CD4-positive, alpha-beta T cell treated with Interleukin-2 at 100 ng/mL for 4 hours (primary cell): ENCODE results near the gene PKHD1.

Source experiments
- DNase-seq: peaks from one replicate; pipeline ENCODE4 v3.0.0-alpha.2; 2020; ENCODE audit warnings: low spot score

Gene PKHD1, protein sequence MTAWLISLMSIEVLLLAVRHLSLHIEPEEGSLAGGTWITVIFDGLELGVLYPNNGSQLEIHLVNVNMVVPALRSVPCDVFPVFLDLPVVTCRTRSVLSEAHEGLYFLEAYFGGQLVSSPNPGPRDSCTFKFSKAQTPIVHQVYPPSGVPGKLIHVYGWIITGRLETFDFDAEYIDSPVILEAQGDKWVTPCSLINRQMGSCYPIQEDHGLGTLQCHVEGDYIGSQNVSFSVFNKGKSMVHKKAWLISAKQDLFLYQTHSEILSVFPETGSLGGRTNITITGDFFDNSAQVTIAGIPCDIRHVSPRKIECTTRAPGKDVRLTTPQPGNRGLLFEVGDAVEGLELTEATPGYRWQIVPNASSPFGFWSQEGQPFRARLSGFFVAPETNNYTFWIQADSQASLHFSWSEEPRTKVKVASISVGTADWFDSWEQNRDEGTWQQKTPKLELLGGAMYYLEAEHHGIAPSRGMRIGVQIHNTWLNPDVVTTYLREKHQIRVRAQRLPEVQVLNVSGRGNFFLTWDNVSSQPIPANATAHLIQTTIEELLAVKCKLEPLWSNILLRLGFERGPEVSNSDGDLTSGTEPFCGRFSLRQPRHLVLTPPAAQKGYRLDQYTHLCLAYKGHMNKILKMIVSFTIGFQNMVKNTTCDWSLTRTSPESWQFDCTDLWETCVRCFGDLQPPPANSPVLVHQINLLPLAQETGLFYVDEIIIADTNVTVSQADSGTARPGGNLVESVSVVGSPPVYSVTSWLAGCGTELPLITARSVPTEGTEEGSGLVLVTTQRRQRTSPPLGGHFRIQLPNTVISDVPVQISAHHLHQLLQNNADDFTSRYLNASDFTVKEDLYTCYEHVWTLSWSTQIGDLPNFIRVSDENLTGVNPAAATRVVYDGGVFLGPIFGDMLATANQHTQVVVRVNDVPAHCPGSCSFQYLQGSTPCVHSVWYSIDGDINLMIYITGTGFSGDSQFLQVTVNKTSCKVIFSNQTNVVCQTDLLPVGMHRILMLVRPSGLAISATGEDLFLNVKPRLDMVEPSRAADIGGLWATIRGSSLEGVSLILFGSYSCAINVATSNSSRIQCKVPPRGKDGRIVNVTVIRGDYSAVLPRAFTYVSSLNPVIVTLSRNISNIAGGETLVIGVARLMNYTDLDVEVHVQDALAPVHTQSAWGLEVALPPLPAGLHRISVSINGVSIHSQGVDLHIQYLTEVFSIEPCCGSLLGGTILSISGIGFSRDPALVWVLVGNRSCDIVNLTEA (N-terminal part only)

DNA sequence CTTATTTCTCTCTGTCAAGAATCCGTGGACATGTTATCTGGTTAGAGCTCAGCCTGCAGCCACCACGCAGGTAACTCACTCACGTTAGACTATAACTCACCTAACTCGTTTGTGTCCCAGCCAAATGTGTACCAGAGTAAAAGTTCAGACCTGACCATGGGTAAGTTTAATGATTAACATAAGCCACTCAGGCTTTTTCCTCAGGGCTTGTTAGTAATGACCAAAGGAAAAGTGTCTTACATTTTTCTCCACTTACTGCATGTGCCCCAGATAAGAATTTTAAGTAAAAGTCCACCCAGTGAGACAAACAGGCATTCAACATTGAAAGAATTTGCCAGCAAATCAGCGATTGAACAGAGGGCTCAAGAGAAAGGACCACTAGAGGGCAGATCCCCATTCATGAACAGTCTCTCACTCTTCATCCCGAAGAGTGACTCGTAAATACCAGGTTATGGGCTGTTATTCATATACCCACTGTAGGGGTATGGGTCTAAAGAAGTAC is at the start of gene PKHD1:
TSS of gene PKHD1 (minus strand) at position 116 of the 502 bp plus-strand sequence. CDS start 2,680 bp downstream, outside the sequence.
- DNase-seq: no peak

DNA sequence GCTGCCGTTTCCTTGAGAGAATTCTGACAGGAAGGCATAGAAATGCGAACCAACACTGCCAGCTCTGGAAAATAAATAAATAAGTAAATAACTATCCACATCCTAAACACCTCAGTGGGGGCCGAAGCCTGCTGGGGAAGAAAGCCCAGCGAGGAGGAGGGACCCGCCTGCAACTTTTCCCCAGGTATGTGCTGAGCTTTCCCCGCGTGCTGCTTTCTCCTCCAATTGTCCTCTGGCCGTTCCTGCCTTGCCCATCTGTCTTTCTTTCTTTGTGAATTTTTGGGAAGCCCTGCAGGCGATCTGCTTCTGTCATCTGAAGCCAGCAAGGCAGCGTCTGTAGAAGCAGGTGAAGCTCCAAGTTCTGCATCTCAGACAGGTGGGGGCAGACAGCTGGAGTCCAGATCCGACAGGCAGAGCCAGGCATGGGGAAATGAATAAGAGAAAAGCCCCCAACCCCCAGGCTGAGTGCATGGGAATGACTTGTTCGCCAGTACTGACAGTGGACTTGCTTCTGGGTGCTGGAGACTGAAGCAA is 49.6 kb upstream of the PKHD1 start:
- no peak for DNase-seq

DNA sequence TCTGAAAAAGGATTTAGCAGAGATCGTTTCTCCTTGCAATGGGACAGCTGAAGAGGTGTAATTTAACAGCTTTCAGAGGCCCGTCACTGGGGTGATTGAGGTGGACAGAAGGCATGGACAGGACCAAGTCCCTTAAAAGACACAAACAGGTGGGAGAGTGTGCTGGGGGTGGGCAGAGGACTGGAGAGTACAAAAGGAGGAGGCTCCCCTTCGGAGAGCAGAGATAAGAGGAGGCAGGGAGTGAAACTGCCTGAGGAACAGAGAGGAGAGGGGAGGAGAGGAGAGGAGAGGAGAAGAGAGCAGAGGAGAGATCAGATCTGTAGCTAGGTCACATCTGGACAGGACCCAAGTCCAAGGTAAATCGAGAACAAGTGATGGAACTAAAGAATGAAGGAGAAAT is 48.6 kb upstream of the PKHD1 start:
- no peak for DNase-seq

DNA sequence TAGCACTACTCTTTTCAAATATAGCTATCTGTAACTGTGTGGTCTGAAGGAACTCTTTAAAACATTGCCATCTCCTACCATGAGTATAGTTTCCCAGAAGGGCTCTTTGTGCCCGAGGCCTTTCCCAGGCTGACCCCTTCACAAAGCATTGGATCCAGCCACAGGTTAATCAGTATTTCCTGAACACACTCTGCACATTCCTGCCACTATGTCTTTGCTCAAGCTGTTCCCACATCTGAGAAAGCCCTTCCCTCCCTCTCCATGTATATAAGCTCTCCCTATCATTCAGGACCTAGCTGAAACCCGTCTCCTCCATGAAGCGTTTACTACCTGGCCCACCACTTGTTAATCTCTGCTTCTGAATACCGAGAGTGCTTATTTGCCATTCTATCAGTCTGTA is 47.8 kb upstream of the PKHD1 start:
- no peak for DNase-seq

DNA sequence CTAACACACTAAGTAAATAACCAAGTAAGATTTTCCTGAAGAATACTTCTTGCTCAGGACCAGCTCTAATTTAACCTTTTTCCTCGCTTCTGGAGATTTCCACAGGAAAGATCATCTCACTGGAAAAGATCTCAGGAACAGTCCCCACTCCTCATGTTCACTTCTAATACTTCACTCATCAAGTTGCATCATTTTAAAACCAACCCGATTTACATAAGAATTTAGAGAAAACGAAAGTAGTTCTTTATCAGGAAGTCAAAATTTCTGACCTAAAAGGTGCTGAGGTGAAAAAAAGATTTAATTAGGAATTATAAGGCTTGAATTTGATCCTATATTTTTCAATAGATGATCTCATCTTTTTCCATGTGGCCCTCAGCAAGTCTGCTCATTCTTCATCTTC is 46.6 kb upstream of the PKHD1 start:
- DNase-seq: no peak

DNA sequence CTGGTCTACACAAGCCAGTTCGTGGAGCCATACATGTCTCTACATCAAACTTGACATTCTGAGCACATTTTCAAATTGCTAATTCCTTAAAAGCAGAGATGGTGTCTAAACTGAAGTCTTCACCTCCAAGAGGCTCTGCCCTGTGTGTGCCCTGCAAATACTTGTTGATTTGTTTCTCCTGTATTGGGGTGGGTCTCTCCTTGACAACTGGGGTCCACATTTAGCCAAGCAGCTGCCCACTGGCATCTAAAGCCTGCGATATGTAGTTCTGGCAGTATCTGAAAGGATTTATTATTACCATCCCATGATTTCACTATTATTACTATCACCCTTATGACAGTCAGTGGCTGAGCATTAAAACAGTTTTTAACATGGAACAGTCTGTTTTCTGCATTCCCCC is 45.9 kb upstream of the PKHD1 start:
- DNase-seq: no peak

DNA sequence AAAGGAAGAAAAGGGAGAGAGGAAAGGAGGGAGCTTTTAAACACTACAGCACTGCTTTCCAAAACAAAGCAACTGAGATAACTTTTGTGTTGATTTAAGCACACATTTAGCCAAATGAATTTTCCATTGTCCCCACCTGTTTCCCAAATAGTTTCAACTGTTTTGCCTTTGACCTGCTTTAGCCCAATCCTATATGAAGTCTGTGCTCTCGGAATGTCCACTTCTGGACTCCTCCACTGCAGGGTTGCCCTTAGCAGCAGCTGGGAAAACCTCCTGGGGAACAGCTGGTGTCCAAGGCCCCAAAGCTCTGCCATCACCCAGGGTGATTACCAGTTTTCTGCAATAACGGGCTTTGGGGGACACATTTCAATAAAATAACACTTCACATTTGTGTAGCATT is 44.9 kb upstream of the PKHD1 start:
- DNase-seq: no peak

DNA sequence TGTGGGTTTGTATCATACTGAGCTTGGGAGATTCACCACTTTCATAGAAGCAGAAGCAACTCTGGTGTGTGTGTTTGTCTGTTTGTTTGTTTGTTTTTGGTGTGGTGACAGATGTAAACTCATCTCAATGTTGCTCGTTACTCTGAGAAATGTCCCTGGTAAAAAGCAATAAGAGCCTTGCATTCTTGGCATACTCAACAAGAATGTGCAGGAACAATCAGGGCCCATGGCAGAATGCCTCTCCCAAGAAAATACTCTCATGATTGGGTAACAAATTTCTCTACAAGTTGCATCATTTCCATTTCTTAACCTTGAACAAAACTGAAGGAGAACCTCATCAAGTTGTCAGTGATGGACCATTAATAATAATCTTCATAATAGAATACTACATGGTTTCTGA is 43.0 kb upstream of the PKHD1 start:
- DNase-seq: no peak

DNA sequence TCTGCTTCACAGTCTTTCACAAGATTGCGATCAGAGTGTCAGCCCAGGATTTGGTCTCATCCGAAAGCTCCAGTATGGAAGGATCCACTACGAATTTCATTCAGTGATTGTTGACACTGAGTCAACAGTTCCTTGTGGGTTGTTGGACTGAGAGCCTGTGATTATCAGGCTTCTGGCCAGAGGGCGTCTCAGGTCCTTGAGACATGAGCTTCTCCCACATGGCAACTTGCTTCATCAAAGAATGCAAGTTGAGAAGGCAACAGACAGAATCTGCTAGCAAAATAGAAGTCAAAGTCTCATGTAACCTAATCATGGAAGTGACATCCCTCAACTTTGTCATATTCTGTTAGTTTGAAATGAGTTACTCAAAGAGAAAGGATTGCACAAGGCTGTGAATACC is 40.5 kb upstream of the PKHD1 start:
- DNase-seq: no peak

DNA sequence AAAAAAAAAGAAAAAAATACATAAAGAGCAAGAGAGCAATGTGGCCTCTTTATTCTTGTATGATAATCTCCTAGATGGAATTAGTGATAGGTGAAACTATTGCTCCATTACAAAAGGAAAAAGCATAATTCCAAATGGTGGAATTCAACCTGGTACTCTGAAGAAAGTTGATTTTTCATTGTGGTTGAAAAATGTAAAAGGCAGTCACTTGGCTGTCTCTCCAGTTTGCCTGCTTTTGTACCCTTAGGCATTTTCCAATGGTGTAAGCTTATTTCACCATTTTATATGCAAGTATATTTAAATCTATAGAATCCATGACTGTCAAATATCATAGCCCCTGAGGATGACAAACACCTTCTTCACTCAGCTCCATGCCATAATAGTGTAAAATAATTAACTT is 38.8 kb upstream of the PKHD1 start:
- no peak for DNase-seq

DNA sequence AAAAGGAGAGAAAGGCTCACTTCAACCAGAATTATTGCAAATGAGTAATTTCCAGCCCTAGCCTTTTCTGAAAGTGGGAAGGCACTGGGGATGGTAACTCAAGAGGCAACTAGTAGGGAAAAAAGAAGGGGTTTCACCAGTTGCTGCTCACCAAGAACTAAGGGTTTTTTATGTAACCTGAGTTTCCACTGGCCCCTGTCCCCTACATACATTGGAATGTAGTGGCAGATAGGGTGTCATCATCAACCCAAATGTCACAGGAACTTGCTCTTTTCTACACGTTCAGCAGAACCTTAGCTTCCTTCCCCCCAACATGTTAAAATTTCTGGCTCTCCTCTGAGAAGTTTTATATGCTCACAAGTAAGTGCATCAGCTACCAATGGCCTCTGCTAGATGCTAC is 38.2 kb upstream of the PKHD1 start:
- no peak for DNase-seq

DNA sequence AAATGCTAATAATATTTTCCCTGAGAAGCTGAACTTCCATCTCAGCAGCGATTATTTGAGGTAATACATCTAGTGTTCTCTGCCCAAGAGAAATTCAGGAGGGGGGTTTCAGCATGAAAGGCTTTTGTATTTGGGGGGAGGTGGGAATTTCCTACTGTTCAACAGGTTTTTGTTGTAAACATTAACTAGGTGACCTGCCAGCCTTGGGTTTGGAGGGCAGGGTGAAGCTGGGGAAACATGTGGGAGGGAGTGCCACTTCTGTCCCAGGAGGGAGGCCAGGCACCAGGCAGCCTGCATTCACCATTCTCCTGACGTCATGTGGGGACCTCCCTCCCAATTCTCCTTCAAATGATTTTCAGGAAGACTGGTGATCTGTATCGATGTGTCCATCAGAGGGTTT is 37.7 kb upstream of the PKHD1 start:
- no peak for DNase-seq

DNA sequence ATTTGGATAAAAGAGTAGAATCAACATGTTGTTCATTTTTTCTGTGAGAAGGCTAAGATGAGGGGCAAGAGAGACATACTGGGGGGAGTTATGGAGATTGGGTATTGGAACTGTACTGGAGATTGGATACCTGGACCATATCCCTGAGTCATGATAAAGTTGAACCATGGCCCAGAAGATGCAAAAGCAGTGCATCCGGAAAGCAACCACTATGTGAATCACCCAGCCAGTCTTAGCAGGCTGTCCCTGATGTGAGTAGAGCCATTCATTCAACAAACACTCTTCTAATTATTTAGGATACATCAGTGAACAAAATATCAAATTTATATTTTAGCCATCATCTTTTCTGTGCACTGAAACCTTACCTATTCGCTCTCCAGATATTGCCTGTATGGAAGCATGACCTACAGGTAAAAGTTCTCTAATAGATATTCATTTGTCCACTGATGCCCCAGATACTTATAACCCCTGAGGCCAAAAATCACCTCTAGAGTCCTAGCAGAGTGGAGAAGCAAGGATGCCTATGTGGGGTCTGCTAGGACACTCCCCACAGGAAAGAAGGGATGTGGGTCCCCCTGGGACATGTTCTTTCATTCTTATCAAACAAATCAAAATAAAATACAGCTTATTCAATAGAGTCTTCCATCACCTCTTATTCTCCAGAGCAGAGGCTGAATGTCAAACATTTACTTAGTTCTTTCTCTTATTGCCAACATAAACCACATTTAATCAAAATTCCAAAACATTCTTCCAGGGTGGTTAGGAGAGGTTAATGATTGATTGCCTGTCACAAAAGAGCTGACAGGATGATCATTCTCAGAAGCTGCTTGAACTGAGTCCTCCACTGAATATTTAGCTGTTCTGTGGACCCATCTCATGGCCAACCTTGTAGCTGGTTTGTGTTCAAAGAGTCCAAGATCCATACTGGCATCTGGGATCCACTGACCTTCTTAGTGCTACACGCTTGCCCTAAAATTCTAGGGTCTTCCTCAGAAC is 37.0 kb upstream of the PKHD1 start:
- no peak for DNase-seq

DNA sequence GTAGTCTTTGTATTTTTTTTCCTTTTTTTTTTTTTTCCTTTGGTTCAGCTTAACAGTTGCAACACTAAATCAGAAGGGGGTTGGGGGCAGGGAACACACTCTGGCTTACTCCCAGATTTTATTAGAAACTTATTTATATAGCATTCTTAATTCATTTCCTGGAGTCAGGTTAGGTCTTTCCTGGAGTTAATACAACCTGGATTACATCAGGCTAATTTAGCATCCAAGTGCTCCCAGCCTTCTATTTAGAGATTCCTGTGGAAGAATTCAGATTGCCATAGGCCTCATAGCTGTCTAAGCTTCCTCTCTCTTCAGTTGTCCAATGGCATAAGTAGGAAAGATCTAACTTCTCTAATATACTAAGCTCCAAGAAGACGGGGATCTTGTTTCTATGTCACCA is 35.8 kb upstream of the PKHD1 start:
- DNase-seq: no peak

DNA sequence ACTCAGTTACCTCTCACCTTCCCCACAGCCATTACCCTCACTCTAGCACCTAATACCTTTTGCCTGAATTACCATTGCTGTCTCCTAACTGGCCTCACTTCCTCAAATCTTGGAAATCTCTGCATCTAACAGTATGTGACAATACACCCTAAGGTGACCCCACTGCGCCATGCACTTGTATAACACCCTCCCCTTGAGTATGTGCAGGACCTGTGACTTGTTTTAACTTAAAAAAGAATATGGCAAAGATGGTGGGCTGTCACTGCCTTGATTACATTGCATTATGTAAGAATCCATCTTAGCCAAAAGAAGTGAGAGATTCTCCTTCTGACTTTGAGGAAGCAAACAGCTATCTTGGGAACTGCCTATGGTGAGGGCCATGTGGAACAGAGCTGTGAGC is 29.9 kb upstream of the PKHD1 start:
- DNase-seq: no peak

DNA sequence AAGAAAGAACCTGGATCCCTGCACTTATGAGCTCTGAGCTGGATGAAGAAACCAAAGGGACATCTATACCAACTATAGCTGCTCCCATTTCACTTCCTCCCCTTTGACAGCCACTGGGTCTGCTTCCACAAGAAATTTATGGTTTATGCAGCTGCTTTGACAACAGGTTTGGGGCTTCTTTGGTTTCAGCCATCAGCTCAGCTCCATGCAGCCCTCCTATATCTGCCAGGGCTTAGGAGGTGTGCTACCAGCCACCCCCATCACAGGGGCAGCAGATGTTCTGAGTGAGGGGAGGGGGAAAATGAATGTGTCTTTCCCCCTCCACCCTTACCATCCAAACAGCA is 29.2 kb upstream of the PKHD1 start:
- no peak for DNase-seq

DNA sequence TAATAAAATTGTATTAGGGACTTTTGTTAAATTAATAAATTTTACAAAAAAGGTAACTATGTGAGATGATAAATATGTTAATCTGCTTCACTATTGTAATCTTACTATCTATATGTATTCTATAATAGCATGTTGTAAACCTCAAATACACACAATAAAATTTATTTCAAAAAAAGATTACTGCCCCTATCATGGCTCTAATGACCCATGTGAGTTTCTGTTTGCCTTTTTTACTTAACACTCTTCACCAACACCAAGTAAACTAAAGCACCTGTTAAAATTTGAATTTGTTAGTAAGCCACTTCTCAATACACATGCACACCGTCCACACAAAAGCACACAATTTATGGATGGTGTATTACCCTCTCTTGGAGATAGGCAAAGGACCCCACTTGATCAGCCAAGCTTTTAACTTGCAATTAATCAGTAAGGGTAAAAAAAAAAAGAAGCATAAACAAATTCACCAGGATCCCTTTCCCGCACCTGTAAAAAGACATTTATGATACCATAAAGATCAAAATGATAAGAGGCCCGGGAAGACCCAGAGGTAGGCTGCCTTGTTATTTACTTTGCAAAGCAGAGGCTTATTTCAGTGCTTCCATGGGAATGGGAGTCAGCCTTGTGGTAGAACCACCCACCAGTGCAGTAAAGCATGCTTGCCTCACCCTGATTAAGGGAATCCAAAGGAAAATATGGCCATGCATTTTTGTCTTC is 28.6 kb upstream of the PKHD1 start:
- no peak for DNase-seq

DNA sequence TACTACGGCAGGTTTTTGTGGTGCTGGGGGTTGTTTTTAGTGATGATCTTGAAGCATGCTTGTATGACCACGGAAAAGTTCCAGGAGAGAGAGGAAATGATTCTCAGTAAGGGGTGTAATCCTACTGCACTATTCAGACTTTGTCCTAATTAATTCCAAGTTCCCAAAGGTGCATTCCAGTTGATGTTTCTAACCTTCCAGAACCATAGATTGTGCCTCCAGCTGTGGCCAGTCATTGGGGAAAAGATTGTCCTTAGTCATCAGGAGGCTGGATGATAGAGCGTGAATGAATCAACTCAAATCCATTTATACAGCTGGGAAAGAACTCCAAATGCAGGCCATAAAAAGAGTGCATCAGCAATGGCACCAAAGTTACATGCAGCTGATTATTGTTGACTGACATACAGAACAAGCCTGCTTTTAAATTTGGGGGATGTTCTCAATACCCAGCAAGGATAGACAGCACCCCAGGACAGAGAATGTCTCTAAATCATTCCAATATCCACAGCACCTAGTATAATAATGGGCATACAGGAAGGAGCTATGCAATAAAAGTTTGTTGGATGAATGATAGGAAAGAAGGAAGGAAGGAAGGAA is 27.8 kb upstream of the PKHD1 start:
- no peak for DNase-seq

DNA sequence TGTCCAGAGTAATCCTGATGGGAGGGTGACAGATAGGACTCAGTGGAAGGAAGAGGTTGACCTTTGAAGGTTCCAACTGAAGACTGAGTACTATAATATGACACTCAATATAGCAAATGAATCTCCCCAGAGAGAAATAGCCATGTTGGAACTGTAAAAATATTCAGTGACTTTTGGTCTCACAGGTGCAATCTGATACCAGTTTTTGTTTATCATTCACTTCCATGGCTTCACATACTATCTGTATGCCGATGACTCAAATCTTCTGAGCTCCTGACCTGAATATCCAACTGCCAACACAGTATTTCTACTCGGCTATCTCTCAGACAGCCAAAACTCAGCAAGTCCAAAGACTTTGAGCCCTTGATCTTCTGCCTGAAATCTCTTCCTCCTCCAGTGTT is 21.8 kb upstream of the PKHD1 start:
- no peak for DNase-seq

DNA sequence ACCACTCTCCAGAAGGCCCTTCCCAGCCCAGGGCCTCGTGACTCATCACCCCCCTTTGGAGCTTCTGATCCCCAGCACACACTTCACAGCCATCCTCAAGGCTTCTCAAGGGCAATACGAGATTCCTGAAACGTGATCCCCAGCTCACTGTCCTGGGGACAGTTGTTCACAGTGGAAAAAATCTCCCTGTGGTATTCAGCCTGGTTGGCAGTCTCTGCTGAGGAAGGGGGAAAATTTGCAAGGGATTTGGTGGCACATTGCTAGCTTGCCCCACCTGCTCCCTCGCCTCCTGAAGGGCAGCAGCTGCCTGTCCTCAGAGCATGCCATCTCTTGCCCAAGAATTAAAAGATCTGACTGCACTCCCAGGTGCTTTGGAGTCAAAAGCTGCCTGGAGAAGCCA is 20.7 kb upstream of the PKHD1 start:
- no peak for DNase-seq
